ENCODE measurements around the gene MAGEA4.
A peak's percentile ranks its signal among the peaks of the same experiment; 100 is the strongest.

The MAGEA4 gene

GRCh38 chrX:151962034-151962433, 49.3 kb downstream of the MAGEA4 start:
- no peak for ATAC-seq (ENCODE audit: low read depth)
- no peak for TF ChIP-seq CTCF (IDR thresholded peaks at IDR 0.05; ENCODE audit: poor library complexity, severe bottlenecking)
- H3K9me3 ChIP-seq (ENCODE audit: severe bottlenecking), result no peaks in the 10 kb centered on the region

GRCh38 chrX:151966236-151966635, 53.5 kb downstream of the MAGEA4 start:
- Histone ChIP-seq H3K9me3 (ENCODE audit: severe bottlenecking) (no peaks in the 10 kb centered on the region), H3K4me3 (ENCODE audit: severe bottlenecking) (no peak overlapping the region), H3K27me3 (ENCODE audit: insufficient read depth, poor library complexity, severe bottlenecking) (no peaks in the 10 kb centered on the region), H3K36me3 (ENCODE audit: low read depth) (peaks cover 24% of the 10 kb centered on the region), H3K27ac (ENCODE audit: poor library complexity, severe bottlenecking) (no peak overlapping the region), H3K4me1 (ENCODE audit: insufficient read depth, poor library complexity, severe bottlenecking) (peaks cover 11% of the 10 kb centered on the region)
- no peak for TF ChIP-seq CTCF (IDR thresholded peaks at IDR 0.05; ENCODE audit: poor library complexity, severe bottlenecking)
- no peak for DNase-seq (ENCODE audit: low spot score)
- no peak for ATAC-seq (ENCODE audit: low read depth)

More at GRCh38 chrX:151962034-151962433, 49.3 kb downstream of the MAGEA4 start:
- no peak overlapping the region for H3K4me3 ChIP-seq (ENCODE audit: severe bottlenecking)
- H3K4me1 ChIP-seq (ENCODE audit: insufficient read depth, poor library complexity, severe bottlenecking), result no peaks in the 10 kb centered on the region
- H3K27ac ChIP-seq (ENCODE audit: poor library complexity, severe bottlenecking), result no peak overlapping the region
- DNase-seq (ENCODE audit: low spot score), result no peak
- no peaks in the 10 kb centered on the region for H3K27me3 ChIP-seq (ENCODE audit: insufficient read depth, poor library complexity, severe bottlenecking)
- H3K36me3 ChIP-seq (ENCODE audit: low read depth), result peaks cover 19% of the 10 kb centered on the region

- H3K27ac ChIP-seq (ENCODE audit: poor library complexity, severe bottlenecking), result peak overlapping the region; percentile 55
- no peak for DNase-seq (ENCODE audit: low spot score)
- peaks cover 24% of the 10 kb centered on the region for H3K36me3 ChIP-seq (ENCODE audit: low read depth)
- H3K4me3 ChIP-seq (ENCODE audit: severe bottlenecking), result no peak overlapping the region
- ATAC-seq (ENCODE audit: low read depth), result no peak
- no peak for TF ChIP-seq CTCF (IDR thresholded peaks at IDR 0.05; ENCODE audit: poor library complexity, severe bottlenecking)
- H3K27me3 ChIP-seq (ENCODE audit: insufficient read depth, poor library complexity, severe bottlenecking), result no peaks in the 10 kb centered on the region
- H3K4me1 ChIP-seq (ENCODE audit: insufficient read depth, poor library complexity, severe bottlenecking), result peaks cover 29% of the 10 kb centered on the region
- no peaks in the 10 kb centered on the region for H3K9me3 ChIP-seq (ENCODE audit: severe bottlenecking)
Observed at GRCh38 chrX:151970027-151970426, 57.3 kb downstream of the MAGEA4 start.

- TF ChIP-seq CTCF (IDR thresholded peaks at IDR 0.05; ENCODE audit: poor library complexity, severe bottlenecking), result no peak
- peak; percentile 75 for DNase-seq (ENCODE audit: low spot score)
- no peak overlapping the region for H3K4me3 ChIP-seq (ENCODE audit: severe bottlenecking)
- no peaks in the 10 kb centered on the region for H3K9me3 ChIP-seq (ENCODE audit: severe bottlenecking)
- peaks cover 29% of the 10 kb centered on the region for H3K4me1 ChIP-seq (ENCODE audit: insufficient read depth, poor library complexity, severe bottlenecking)
- no peaks in the 10 kb centered on the region for H3K27me3 ChIP-seq (ENCODE audit: insufficient read depth, poor library complexity, severe bottlenecking)
- peak; percentile 87 for ATAC-seq (ENCODE audit: low read depth)
- peak overlapping the region; percentile 55 for H3K27ac ChIP-seq (ENCODE audit: poor library complexity, severe bottlenecking)
- H3K36me3 ChIP-seq (ENCODE audit: low read depth), result peaks cover 24% of the 10 kb centered on the region
Observed at GRCh38 chrX:151970661-151971060, 58.0 kb downstream of the MAGEA4 start.

- ATAC-seq (ENCODE audit: low read depth), result no peak
- Histone ChIP-seq H3K27me3 (ENCODE audit: insufficient read depth, poor library complexity, severe bottlenecking) (no peaks in the 10 kb centered on the region), H3K36me3 (ENCODE audit: low read depth) (peaks cover 22% of the 10 kb centered on the region), H3K9me3 (ENCODE audit: severe bottlenecking) (no peaks in the 10 kb centered on the region), H3K4me1 (ENCODE audit: insufficient read depth, poor library complexity, severe bottlenecking) (peaks cover 29% of the 10 kb centered on the region), H3K4me3 (ENCODE audit: severe bottlenecking) (peak overlapping the region; percentile 69), H3K27ac (ENCODE audit: poor library complexity, severe bottlenecking) (peak overlapping the region; percentile 41)
- no peak for TF ChIP-seq CTCF (IDR thresholded peaks at IDR 0.05; ENCODE audit: poor library complexity, severe bottlenecking)
- no peak for DNase-seq (ENCODE audit: low spot score)
Observed at GRCh38 chrX:151973060-151973661, 60.5 kb downstream of the MAGEA4 start.
